NK-92 (cell line): ENCODE data around the gene USP21.
A peak's percentile ranks its signal among the peaks of the same experiment; 100 is the strongest.

ENCODE experiments used
- DNase-seq: peaks from one replicate; lab custom pipeline; 2025; ENCODE audit not compliant: unreplicated experiment; lab: John Stamatoyannopoulos, UW

Gene USP21

GRCh38 chr1:161192476-161193465 is 33.5 kb downstream of the USP21 start:
- no peak for DNase-seq

- no peak for DNase-seq
Measured at GRCh38 chr1:161193561-161194235, 34.4 kb downstream of the USP21 start.

DNA sequence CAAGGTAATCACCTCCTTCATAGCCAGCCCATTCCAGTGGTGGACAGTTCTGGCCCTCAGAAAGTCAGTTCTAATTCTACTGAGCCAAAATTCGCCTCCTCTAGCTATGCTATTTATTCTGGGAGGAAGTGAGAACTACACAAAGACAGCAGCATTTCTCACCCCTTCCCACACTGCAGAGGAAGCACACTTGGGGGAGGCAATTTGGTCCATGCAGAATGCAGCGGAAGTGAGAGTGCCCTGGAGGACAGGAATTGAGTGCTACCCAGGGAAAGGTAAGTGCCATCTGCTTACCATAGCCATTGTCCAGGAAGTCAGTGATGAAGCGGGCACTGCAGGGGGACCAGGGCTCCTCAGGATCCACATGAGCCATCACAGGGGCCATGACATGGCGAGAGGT is 35.9 kb downstream of the USP21 start:
- no peak for DNase-seq

- DNase-seq, result no peak
Measured at GRCh38 chr1:161196111-161196510, 36.8 kb downstream of the USP21 start.

- no peak for DNase-seq
Measured at GRCh38 chr1:161196521-161197451, 37.5 kb downstream of the USP21 start.

DNA sequence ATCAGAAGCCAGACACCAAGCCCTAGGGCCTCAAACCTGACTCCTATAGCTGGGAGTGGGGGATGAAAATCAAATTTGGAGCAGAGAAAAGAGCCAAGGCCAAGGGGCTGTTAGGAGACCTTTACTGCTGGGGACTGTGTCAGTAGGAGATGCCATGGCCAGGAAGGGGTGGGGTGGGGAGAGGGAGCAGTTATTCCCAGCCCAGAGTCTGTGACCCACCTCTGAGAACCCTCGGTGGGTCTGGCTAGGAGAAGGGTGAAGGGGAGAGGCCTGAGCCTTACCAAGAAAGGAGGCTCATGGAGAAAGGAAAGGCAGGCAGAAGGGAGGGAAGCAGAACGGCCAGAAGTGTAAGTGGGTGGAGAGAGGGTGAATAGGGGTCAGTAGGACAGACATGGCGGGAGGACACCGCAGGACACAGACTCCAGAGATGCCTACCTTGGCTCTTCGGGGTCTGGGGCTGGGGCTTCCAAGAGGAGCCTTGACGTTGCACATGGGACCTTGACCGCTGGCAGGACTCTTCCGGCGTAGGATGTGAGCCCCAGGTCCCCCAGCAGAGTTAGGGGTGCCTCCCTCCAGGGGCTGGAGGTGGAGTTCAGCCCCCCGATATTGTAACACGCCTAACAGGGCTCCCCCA is 38.4 kb downstream of the USP21 start:
- no peak for DNase-seq

DNA sequence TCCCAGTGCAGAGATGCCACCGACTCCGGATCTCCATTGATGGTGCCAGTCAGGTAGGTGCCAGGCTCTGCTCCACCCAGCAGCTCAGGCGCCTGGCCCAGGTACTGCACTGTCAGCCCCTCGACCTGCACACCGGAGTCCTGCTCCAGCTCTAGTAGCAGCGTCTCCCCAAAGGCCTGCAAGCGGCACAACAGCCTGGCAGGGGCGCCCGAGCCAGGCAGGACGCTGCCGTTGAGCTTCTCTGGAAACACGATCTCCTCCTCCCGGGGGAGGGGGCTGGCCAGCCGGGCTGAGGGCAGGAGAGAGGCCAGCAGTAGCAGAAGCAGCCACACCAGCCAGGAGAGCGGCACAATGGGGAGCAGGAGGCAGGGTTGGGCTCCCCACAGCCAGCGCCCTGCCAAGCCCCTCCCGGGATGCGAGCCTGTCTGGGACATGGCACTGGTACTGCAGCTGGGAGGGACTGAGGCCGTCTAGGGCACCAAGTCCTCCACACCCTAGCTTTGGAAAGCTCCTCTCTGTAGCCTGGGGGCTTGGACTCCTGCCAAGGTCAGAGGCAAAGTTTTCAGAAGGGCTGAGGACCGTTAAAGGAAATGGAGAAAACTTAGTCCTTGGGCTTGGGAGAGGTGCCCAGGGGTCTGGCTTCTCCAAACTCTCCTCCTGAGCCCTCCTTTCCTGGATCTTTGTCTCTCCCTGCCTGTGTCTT is 39.0 kb downstream of the USP21 start:
- no peak for DNase-seq

DNA sequence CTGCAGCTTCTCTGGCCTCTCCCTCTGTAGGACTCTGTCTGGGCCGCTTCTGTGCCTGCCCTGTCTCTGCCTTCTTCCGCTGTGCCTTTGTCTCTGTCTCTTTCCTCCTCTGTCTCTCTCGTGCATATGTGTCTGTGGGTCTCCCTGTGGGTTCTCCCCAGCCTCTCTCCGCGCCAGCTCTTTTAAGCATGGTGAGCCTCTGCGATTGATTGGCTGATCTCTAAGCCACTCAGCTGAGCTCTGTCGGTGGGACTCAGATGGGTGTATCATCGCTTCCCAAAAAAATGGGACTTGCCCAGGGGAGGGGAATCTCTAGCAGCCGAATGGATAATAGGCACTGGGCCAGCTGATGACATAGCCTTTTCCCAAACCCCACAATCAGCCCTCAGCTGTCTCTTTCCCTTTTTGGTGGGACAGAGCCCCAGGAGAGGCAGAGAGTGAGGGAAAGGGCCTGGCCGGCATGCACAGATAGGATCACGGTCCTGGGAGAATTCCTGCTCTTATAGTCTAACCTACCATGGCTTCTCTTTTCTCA is 39.7 kb downstream of the USP21 start, which contains the start of gene ADAMTS4:
ADAMTS4 (minus strand) TSS at position 158 of the 535 bp plus-strand sequence. CDS start 427 bp downstream, outside the sequence.
- no peak for DNase-seq

DNA sequence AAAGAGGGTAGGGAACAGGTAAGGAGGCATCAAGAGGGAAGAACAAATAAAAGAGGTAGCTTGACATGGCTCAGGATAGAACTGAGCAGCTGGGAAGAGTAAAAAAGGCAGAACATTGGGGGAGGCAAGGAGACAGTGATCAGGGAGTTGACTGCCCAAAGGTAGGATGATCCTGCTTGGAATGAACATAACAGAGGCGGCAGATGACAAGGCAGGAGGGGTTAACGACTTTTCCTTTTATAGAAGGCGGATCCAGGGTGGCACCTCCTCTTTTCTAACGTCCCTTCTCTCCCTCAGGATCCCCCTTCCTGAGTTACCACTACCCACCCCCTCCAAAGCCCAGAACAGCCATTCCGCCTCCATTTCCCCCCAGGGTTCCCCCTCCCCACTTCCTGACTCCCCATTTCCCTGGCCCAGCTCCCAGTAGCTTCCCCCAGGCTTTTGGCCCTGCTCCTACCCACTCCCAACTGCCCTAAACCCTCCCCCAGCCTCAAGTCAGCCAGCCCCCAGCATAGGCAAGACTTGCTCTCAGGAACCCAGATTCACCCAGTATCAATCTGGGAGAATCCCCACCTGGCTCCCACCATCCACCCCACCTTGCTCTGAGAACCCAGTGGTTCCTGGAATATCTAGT is 40.3 kb downstream of the USP21 start:
- no peak for DNase-seq

DNA sequence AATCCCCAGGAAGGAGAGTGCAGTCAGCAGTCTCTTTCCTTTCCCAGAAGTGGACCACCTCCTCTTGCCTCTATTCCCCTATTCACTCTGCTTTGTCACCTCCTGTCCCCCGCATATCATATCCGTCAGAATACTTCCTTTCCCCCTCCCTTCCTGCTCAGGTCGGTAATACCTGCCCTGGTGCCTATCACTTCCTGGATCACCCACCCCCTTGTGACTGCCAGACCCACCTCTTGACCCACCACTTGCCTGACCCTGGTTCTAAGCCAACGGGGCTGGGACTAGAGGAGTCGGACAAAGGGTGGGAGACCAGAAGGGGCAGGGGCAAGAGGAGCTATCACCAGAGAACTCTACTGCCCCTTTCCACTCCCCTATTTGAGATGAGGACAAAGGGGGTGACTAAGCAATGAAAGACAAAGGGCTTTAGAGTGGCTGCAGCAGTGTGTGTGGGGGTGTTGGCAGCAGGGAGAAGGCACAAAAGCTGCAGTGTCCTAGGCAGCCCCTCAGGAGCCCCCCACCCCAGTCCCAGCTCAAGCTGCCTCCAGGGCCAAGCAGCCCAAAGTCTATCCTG is 41.2 kb downstream of the USP21 start:
- no peak for DNase-seq

DNA sequence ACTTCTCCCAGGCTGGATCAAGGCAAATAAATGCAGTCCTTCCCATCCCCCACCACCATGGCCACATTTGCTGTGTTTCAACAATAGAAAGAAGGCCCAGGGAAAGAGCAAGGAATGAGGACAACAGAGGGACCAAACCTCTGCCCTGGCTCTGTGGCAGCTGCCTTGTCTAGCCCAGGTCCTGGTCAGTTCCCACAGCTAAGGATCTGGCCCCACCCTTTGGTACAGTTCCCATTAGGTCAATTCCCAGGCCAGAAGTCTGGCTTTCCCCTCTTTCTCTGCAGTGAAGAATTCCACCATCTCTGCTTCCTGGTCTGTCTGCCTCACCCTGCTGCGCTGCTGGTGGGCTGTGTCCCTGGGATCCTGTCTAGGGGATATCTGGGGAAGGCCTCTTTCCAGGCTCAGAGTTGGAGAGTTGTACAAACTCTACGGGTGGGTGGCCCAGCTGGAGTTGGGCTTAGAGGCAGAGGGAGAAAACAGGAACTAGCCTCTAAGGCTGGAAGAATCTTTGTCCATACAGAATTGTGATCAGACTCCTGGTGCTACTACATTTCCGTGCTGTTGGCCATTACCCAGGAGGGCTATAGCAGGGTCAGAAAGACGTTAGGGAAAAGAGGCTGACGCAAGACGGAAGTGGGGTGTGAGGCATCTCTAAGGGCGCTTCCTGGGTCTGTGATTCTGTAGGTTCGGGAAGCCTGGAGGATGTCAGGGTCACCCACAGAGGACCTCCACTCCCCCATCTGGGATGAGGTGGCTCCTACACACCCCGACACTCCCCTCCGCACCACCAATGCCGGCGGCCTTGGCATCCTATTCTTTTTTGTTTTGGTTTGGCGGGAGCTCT is 41.9 kb downstream of the USP21 start:
- no peak for DNase-seq

GRCh38 chr1:161201836-161202712 is 42.8 kb downstream of the USP21 start, which contains the start of gene NDUFS2:
Gene NDUFS2 (plus strand): TSS chr1:161202367. CDS start chr1:161202386, 19 bp downstream.
- peak; percentile 86 for DNase-seq

GRCh38 chr1:161206411-161207140 is 47.3 kb downstream of the USP21 start:
- no peak for DNase-seq

DNA sequence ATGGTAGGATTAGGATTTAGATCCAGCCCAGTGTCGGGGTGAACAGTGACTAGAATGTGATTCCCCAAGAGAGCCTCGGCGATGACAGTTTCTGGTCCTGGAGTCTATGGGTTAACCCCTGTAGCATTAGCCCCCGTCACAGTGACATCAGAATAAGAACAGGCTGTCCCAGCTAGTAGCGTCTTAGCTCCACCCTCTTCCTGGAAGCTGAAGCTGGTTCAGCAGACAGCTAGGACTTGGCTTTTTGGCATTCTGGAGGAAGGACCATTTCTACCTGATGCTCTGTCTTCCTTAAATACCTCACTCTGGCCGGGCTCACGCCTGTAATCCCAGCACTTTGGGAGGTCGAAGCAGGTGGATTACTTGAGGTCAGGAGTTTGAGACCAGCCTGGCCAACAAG is 47.9 kb downstream of the USP21 start:
- no peak for DNase-seq

- DNase-seq, result no peak
Measured at GRCh38 chr1:161209790-161210409, 50.6 kb downstream of the USP21 start.

DNA sequence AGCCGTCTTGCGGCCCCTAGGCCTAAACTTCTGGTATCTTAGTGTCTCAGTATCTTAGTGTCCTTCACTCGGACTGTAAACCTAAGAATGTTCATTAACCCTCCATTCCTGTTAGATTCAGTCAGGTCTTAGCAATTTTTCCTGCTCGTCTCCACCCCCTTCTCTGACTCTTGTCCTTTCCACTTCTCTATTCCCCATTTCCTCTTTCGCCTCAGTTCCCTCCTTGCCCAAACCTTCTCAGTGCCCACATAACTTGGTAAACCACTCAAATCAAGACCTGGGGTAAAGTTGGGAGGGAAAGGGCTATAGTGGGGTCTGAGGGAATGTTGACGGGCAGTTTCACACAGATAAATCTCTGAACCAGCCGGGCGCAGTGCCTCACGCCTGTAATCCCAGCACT is 55.1 kb downstream of the USP21 start:
- DNase-seq, result no peak
